ENCODE data around the gene TBC1D7. TPM values are rescaled to one million over a fixed set of nuclear protein-coding genes. Genes with fewer than 3 reads are reported as not detected.

TBC1D7 gene
- total RNA-seq, 1 experiment from 2014 or later, result 18.5 TPM

DNA sequence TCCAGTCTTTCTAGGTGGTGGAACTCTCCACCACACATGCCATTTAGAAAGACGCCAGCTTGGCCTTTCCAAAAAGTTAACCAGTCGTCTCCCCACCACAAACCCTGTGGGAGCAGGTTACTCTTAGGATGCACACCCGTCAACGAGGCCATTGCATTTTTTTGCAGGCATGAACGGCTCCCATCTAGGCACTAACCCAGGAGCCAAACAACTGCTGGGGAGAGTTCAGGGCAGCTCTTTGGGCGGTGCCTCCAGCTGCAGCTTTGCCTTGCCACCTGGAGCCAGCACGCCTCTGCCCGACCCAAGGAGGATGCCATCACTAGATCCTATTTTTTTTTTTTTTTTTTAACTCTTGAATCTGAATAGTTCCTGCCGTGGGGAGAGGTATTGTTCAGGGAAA lies 39.9 kb downstream of the TBC1D7 start:
- Histone ChIP-seq H3K4me2 (ENCODE audit: low read length) (no peak overlapping the region), H3K9me2 (replicated peaks; ENCODE audit: low read length) (no peaks in the 10 kb centered on the region), H4K20me1 (ENCODE audit: low read length) (no peaks in the 10 kb centered on the region), H3K79me2 (ENCODE audit: low read length) (no peaks in the 10 kb centered on the region), H3K9me3 (ENCODE audit: low read length) (no peaks in the 10 kb centered on the region), H3K27me3 (ENCODE audit: low read length) (no peaks in the 10 kb centered on the region), H3K4me3 (ENCODE audit: low read length) (no peak overlapping the region), H3K36me3 (ENCODE audit: low read depth, low read length) (0 out of 2 replicates have a peak, but pooled peaks cover 3% of the 10 kb centered on the region), H3K4me1 (ENCODE audit: insufficient read depth, low read length) (no peaks in the 10 kb centered on the region), H2AFZ (ENCODE audit: low read length) (no peak overlapping the region), H3K27ac (ENCODE audit: low read length) (no peak overlapping the region), H3K9ac (ENCODE audit: low read length) (no peak overlapping the region), H3F3A (ENCODE audit: low read length, unreplicated experiment) (no peaks in the 10 kb centered on the region)
- ChIA-PET POLR2A (ENCODE audit: unreplicated experiment) (no interaction called here), CTCF (no interaction called here)
- intact Hi-C loops (cut with micrococcal nuclease), result no loop called here
- no peak for ATAC-seq
- no peak for DNase-seq
- BruUV-seq (replicated peaks), result no TSS peak
- TF ChIP-seq, protein P1, sequence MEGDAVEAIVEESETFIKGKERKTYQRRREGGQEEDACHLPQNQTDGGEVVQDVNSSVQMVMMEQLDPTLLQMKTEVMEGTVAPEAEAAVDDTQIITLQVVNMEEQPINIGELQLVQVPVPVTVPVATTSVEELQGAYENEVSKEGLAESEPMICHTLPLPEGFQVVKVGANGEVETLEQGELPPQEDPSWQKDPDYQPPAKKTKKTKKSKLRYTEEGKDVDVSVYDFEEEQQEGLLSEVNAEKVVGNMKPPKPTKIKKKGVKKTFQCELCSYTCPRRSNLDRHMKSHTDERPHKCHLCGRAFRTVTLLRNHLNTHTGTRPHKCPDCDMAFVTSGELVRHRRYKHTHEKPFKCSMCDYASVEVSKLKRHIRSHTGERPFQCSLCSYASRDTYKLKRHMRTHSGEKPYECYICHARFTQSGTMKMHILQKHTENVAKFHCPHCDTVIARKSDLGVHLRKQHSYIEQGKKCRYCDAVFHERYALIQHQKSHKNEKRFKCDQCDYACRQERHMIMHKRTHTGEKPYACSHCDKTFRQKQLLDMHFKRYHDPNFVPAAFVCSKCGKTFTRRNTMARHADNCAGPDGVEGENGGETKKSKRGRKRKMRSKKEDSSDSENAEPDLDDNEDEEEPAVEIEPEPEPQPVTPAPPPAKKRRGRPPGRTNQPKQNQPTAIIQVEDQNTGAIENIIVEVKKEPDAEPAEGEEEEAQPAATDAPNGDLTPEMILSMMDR (conservative IDR thresholded peaks at IDR 0.05; ENCODE audit: low read depth, low read length), result no peak
- TF ChIP-seq EZH2 (IDR thresholded peaks at IDR 0.05; ENCODE audit: low read length, unreplicated experiment) (no peak), EZH2phosphoT487 (IDR thresholded peaks at IDR 0.05; ENCODE audit: borderline replicate concordance, low read length) (no peak)

DNA sequence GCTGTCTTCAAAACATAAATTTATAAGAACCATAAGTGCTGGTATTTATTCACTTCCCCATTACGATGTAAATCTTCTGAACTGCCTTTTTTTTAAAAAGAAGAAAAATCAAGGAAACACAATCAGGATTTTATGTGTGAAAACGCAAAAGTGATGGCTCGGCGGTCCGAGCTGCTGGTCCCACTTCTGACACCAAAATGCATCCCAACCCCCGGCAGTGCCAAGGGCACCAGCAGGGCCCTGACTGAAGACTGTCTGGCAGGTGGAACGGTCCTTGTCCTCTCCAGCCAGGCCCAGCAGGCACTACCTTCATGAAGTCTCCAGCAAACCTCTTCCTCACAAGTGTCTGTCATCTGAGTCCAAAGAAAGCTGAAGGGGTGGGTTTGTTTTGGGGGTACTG lies 41.2 kb downstream of the TBC1D7 start:
- CTCF ChIA-PET, result no interaction called here
- no peaks in the 10 kb centered on the region for H3K27me3 ChIP-seq (ENCODE audit: low read length)
- no peaks in the 10 kb centered on the region for H3K9me2 ChIP-seq (replicated peaks; ENCODE audit: low read length)
- H3K9ac ChIP-seq (ENCODE audit: low read length), result no peak overlapping the region
- intact Hi-C loops (cut with micrococcal nuclease), result no loop called here
- BruUV-seq (replicated peaks), result no TSS peak
- no peaks in the 10 kb centered on the region for H3F3A ChIP-seq (ENCODE audit: low read length, unreplicated experiment)
- no peak overlapping the region for H3K4me2 ChIP-seq (ENCODE audit: low read length)
- no peak overlapping the region for H2AFZ ChIP-seq (ENCODE audit: low read length)
- TF ChIP-seq, protein P1 (conservative IDR thresholded peaks at IDR 0.05; ENCODE audit: low read depth, low read length), result no peak
- TF ChIP-seq EZH2phosphoT487 (IDR thresholded peaks at IDR 0.05; ENCODE audit: borderline replicate concordance, low read length) (no peak), EZH2 (IDR thresholded peaks at IDR 0.05; ENCODE audit: low read length, unreplicated experiment) (no peak)
- no peaks in the 10 kb centered on the region for H3K4me1 ChIP-seq (ENCODE audit: insufficient read depth, low read length)
- H3K79me2 ChIP-seq (ENCODE audit: low read length), result no peaks in the 10 kb centered on the region
- H3K36me3 ChIP-seq (ENCODE audit: low read depth, low read length), result 0 out of 2 replicates have a peak, but pooled peaks cover 3% of the 10 kb centered on the region
- DNase-seq, result no peak
- no peak overlapping the region for H3K27ac ChIP-seq (ENCODE audit: low read length)
- no peaks in the 10 kb centered on the region for H3K9me3 ChIP-seq (ENCODE audit: low read length)
- POLR2A ChIA-PET (ENCODE audit: unreplicated experiment), result interaction anchor here (0.7 kb wide), 1 partner anchor 23 kb away, joined by 4 read pairs; no protein-coding TSS in a partner anchor
- no peaks in the 10 kb centered on the region for H4K20me1 ChIP-seq (ENCODE audit: low read length)
- no peak overlapping the region for H3K4me3 ChIP-seq (ENCODE audit: low read length)
- no peak for ATAC-seq

DNA sequence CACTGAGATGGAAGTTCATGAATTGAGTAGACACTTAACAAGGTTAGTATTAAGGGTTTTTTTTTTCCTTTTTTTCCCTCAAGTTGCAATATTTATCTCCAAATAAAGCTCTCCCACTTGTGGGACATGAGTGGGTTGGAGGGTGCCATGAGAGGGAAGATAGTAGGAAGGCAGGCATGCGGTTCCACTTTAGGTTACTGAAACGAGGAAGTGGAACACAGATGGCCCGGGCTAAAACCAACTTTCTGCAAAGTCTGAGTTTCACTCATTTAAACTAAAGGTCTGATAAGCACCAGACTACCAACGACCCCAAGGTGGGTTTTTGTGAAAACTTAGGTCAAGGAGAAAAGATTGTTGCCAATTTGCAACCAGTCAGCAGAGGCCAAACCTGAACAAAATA lies 42.2 kb downstream of the TBC1D7 start:
- Histone ChIP-seq H3K4me2 (ENCODE audit: low read length) (no peak overlapping the region), H3K4me1 (ENCODE audit: insufficient read depth, low read length) (no peaks in the 10 kb centered on the region), H3K36me3 (ENCODE audit: low read depth, low read length) (0 out of 2 replicates have a peak, but pooled peaks cover 3% of the 10 kb centered on the region), H3K27ac (ENCODE audit: low read length) (no peak overlapping the region), H2AFZ (ENCODE audit: low read length) (no peak overlapping the region), H3F3A (ENCODE audit: low read length, unreplicated experiment) (no peaks in the 10 kb centered on the region), H3K9ac (ENCODE audit: low read length) (no peak overlapping the region), H3K9me3 (ENCODE audit: low read length) (no peaks in the 10 kb centered on the region), H4K20me1 (ENCODE audit: low read length) (no peaks in the 10 kb centered on the region), H3K9me2 (replicated peaks; ENCODE audit: low read length) (no peaks in the 10 kb centered on the region), H3K79me2 (ENCODE audit: low read length) (no peaks in the 10 kb centered on the region), H3K27me3 (ENCODE audit: low read length) (no peaks in the 10 kb centered on the region), H3K4me3 (ENCODE audit: low read length) (no peak overlapping the region)
- TF ChIP-seq EZH2phosphoT487 (IDR thresholded peaks at IDR 0.05; ENCODE audit: borderline replicate concordance, low read length) (no peak), EZH2 (IDR thresholded peaks at IDR 0.05; ENCODE audit: low read length, unreplicated experiment) (no peak)
- TF ChIP-seq, protein P1 (conservative IDR thresholded peaks at IDR 0.05; ENCODE audit: low read depth, low read length), result no peak
- ATAC-seq (no peak), DNase-seq (no peak)
- no TSS peak for BruUV-seq (replicated peaks)
- intact Hi-C loops (cut with micrococcal nuclease), result no loop called here
- POLR2A ChIA-PET (ENCODE audit: unreplicated experiment), result no interaction called here
- CTCF ChIA-PET, result no interaction called here

Data from PC-3 (cell line).